K562 (cell line): ENCODE results near the gene NR4A2. TPM values are rescaled to one million over a fixed set of nuclear protein-coding genes. Genes with fewer than 3 reads are reported as not detected.

Source experiments
- BRCA1 ChIP-seq, 2 experiments: fragments of 450-650 bp in 1 of 2; sonication (generic) in 1 of 2; formaldehyde crosslinking in 1 of 2; IDR thresholded peaks; 2 replicates each; pipeline versions ENCODE4 v1.5.0 to v1.6.1; 2017 to 2020; ENCODE audit warnings: mild to moderate bottlenecking in 1 of 2, missing genetic modification reagents in 1 of 2
- CBFA2T3 ChIP-seq: fragments of 450-650 bp; IDR thresholded peaks from 2 replicates; pipeline ENCODE4 v1.6.1; 2017
- CBX3 ChIP-seq, 2 experiments: IDR thresholded peaks; 1 replicate in 1 of 2; 2 replicates in 1 of 2; pipeline ENCODE4 v1.6.1; 2012; ENCODE audit warnings: inconsistent platforms in 2 of 2, low read length in 2 of 2, borderline replicate concordance in 1 of 2, control low read depth in 1 of 2
- CREBBP ChIP-seq: IDR thresholded peaks from one replicate; pipeline ENCODE4 v1.6.1; 2012; ENCODE audit warnings: low read depth, mild to moderate bottlenecking, control low read depth, inconsistent platforms, low read length
- E2F3 ChIP-seq: fragments of 250-450 bp; sonication (Bioruptor Pico); IDR thresholded peaks from 2 replicates; pipeline ENCODE4 v1.4.0; 2020; ENCODE audit warnings: mild to moderate bottlenecking
- ELK1 ChIP-seq: sonication (generic); formaldehyde crosslinking; IDR thresholded peaks from 2 replicates; pipeline ENCODE4 v1.8.1; 2022; ENCODE audit warnings: missing genetic modification reagents
- ILF3 ChIP-seq: fragments of 450-650 bp; IDR thresholded peaks from 2 replicates; pipeline ENCODE4 v1.6.1; 2018; ENCODE audit warnings: antibody characterized with exemption, mild to moderate bottlenecking, moderate library complexity, borderline replicate concordance
- KHSRP ChIP-seq: fragments of 450-650 bp; IDR thresholded peaks from 2 replicates; pipeline ENCODE4 v1.6.1; 2017
- MCM2 ChIP-seq: fragments of 450-650 bp; IDR thresholded peaks from 2 replicates; pipeline ENCODE4 v1.6.1; 2017; ENCODE audit warnings: low read depth, mild to moderate bottlenecking
- MED1 ChIP-seq: sonication (generic); formaldehyde crosslinking; IDR thresholded peaks from 2 replicates; pipeline ENCODE4 v1.8.1; 2023; ENCODE audit warnings: missing genetic modification reagents, borderline replicate concordance
- MTA1 ChIP-seq: fragments of 450-650 bp; IDR thresholded peaks from 2 replicates; pipeline ENCODE4 v1.6.1; 2017; ENCODE audit warnings: borderline replicate concordance
- NR2C2 ChIP-seq, 2 experiments: fragments of 200-800 bp in 1 of 2; sonication (Bioruptor generic) in 1 of 2; sonication (generic) in 1 of 2; formaldehyde crosslinking in 1 of 2; IDR thresholded peaks; 2 replicates each; pipeline versions ENCODE4 v1.6.1 to v1.8.0; 2016 to 2022; ENCODE audit warnings: mild to moderate bottlenecking in 1 of 2, missing compliant biosample characterization in 1 of 2, missing genetic modification characterization in 1 of 2, missing genetic modification reagents in 1 of 2
- NR2F6 ChIP-seq: fragments of 450-650 bp; formaldehyde crosslinking; IDR thresholded peaks from 2 replicates; pipeline ENCODE4 v1.4.0; 2020; ENCODE audit warnings: mild to moderate bottlenecking
- PPARD ChIP-seq: fragments of 250-450 bp; sonication (Bioruptor Pico); IDR thresholded peaks from 2 replicates; pipeline ENCODE4 v1.8.0; 2022; ENCODE audit warnings: inconsistent platforms, mild to moderate bottlenecking, moderate library complexity
- PURB ChIP-seq: sonication (generic); formaldehyde crosslinking; IDR thresholded peaks from 2 replicates; pipeline ENCODE4 v1.9.0; 2021; ENCODE audit warnings: low read depth, mild to moderate bottlenecking, missing genetic modification reagents
- RCOR1 ChIP-seq, 2 experiments: IDR thresholded peaks; 2 replicates each; pipeline ENCODE4 v1.6.1; 2012; ENCODE audit warnings: low read depth in 2 of 2, low read length in 2 of 2, borderline replicate concordance in 1 of 2, improper control_type of control experiment in 1 of 2
- SMAD3 ChIP-seq: fragments of 450-650 bp; formaldehyde crosslinking; conservative IDR thresholded peaks from 2 replicates; pipeline ENCODE4 v1.4.0; 2020; ENCODE audit warnings: mild to moderate bottlenecking
- TRIM24 ChIP-seq, 2 experiments: fragments of 450-650 bp; IDR thresholded peaks; 2 replicates each; pipeline ENCODE4 v1.6.1; 2016
- USF2 ChIP-seq: sonication (generic); formaldehyde crosslinking; IDR thresholded peaks from 2 replicates; pipeline ENCODE4 v1.5.0; 2020; ENCODE audit warnings: missing genetic modification reagents
- ZBTB7A ChIP-seq: IDR thresholded peaks from 2 replicates; pipeline ENCODE4 v1.6.1; 2011; ENCODE audit warnings: low read depth, mild to moderate bottlenecking, low read length, moderate library complexity, borderline replicate concordance; ENCODE audit not compliant: control insufficient read depth
- ZNF589 ChIP-seq: fragments of 200-800 bp; sonication (Bioruptor generic); IDR thresholded peaks from 2 replicates; pipeline ENCODE4 v1.6.1; 2016; ENCODE audit warnings: low read depth, missing genetic modification characterization, missing compliant biosample characterization
- polyA plus RNA-seq, 8 experiments: library from polyadenylated mRNA; depleted of rRNA in 4 of 8; stranded (reverse) in 5 of 8; unstranded in 3 of 8; fragments of >200 nt; fragmentation: Nextera tagmentation in 2 of 8; fragmentation: Illumina TruSeq in 1 of 8; extraction: Ambion mirVana in 2 of 8; extraction: Trizol in 1 of 8; gene quantifications; 2 replicates each; pipeline versions ENCODE4 v1.2.1 to v1.2.3, GENCODE V29; 2011 to 2014; ENCODE audit warnings: inconsistent platforms in 1 of 8, missing spikeins in 1 of 8
- total RNA-seq, 7 experiments: library from RNA; depleted of rRNA in 6 of 7; stranded (reverse); fragments of >200 nt in 6 of 7; fragmentation: Illumina TruSeq in 2 of 7; extraction: Trizol in 2 of 7; gene quantifications; 2 replicates each; pipeline versions ENCODE4 v1.2.1 to v1.2.3, GENCODE V29; 2011 to 2021; ENCODE audit warnings: low replicate concordance in 1 of 7
- TF ChIP-seq, protein P1 (sequence below): fragments of 250-450 bp; sonication (Bioruptor Pico); IDR thresholded peaks from 2 replicates; pipeline ENCODE4 v1.4.0; 2020; ENCODE audit warnings: mild to moderate bottlenecking, moderate library complexity

Gene NR4A2
- total and polyA plus RNA-seq, 9 of the 15 experiments (the other 6 are each of a cell fraction or from before 2014, with no cell fraction given), result 0.94 to 5.1 (median 1.3) TPM

DNA sequence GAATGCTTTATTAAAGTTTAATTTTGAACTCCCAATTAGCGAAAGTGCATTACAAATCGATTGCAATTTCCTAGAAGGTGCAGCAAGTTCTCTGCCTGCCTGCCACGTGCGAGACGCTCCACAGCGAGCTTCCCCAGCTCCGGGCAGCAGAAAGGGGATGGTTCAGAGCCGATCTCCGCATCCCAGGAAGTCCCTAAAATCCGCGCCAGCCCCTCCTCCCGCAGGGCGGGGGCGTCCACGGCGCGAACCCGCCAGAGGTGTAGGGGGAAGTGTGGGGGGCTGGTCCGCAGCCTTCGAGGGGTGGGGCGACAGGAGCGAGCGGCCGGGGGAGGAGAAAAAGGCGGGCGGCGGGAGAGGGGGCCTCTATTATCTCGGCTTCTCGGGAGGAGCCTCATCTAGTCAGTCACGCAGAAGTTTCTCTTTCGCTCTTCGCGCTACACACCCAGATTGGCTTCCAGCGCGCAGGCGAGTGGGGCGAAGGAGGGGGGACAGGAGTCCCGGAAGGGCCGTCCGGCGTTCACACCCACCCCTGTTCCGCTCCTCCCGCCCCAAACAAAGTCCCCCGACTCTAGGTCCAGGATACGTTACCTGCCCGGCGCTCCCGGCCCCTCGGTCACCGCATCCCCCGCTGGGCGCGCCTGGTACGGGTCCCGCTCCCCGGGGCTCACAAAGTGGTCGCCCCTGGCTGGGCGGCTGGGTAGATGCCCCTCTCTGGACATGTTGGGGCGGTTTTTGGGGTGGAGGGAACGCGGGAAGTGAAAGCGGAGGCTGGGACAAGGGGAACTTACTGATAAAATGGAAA is 9.1 kb upstream of the NR4A2 start (continued):
- TF ChIP-seq USF2 (CRISPR knock-in tag) (no peak), BRCA1 (IDR thresholded peaks at IDR 0.05) (no peak), BRCA1 (CRISPR knock-in tag; IDR thresholded peaks at IDR 0.05) (no peak), ELK1 (CRISPR knock-in tag) (no peak), E2F3 (CRISPR knock-in tag) (0 out of 2 replicates have a peak, but pooled peaks have one; percentile 33), RCOR1 (IDR thresholded peaks at IDR 0.05; ENCODE audit: borderline replicate concordance in 1 of 2, low read depth in 2 of 2, low read length in 2 of 2) (peak; percentile 14 to 65; a peak in 2 of 4 replicates), PURB (CRISPR knock-in tag) (no peak), ILF3 (no peak), NR2F6 (CRISPR knock-in tag) (no peak), MED1 (no peak), MCM2 (no peak), MTA1 (no peak; the same call in none of the 2 replicates), ZNF589 (CRISPR knock-in tag) (no peak), CREBBP (no peak), NR2C2 (CRISPR knock-in tag; IDR thresholded peaks at IDR 0.05) (no peak), NR2C2 (tag; IDR thresholded peaks at IDR 0.05) (peak; percentile 66; the same call in 1 of the 2 replicates), CBX3 (IDR thresholded peaks at IDR 0.05; ENCODE audit: borderline replicate concordance in 1 of 2, low read length in 2 of 2) (peak in 1 of 2 experiments; percentile 75; a peak in 1 of 3 replicates), KHSRP (no peak), PPARD (no peak), TRIM24 (IDR thresholded peaks at IDR 0.05) (peak in 1 of 2 experiments; percentile 42; a peak in 1 of 4 replicates), CBFA2T3 (no peak), SMAD3 (CRISPR knock-in tag) (0 out of 2 replicates have a peak, but pooled peaks have one; percentile 43), ZBTB7A (peak; percentile 96)
- TF ChIP-seq, protein P1, sequence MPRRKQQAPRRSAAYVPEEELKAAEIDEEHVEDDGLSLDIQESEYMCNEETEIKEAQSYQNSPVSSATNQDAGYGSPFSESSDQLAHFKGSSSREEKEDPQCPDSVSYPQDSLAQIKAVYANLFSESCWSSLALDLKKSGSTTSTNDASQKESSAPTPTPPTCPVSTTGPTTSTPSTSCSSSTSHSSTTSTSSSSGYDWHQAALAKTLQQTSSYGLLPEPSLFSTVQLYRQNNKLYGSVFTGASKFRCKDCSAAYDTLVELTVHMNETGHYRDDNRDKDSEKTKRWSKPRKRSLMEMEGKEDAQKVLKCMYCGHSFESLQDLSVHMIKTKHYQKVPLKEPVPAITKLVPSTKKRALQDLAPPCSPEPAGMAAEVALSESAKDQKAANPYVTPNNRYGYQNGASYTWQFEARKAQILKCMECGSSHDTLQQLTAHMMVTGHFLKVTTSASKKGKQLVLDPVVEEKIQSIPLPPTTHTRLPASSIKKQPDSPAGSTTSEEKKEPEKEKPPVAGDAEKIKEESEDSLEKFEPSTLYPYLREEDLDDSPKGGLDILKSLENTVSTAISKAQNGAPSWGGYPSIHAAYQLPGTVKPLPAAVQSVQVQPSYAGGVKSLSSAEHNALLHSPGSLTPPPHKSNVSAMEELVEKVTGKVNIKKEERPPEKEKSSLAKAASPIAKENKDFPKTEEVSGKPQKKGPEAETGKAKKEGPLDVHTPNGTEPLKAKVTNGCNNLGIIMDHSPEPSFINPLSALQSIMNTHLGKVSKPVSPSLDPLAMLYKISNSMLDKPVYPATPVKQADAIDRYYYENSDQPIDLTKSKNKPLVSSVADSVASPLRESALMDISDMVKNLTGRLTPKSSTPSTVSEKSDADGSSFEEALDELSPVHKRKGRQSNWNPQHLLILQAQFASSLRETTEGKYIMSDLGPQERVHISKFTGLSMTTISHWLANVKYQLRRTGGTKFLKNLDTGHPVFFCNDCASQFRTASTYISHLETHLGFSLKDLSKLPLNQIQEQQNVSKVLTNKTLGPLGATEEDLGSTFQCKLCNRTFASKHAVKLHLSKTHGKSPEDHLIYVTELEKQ (CRISPR knock-in tag), result no peak
